OCI-LY1 (cell line): ENCODE measurements around the gene AICDA.

Experiments
- H2AFZ ChIP-seq: fragments of 200-600 bp; sonication (generic), shearing (Covaris generic); 2 replicates; pipeline ENCODE4 v1.6.0; 2014; ENCODE audit warnings: antibody characterized with exemption, mild to moderate bottlenecking, low read length
- H3F3A ChIP-seq: fragments of 200-600 bp; sonication (generic), shearing (Covaris generic); 2 replicates; pipeline ENCODE4 v1.6.0; 2014; ENCODE audit warnings: mild to moderate bottlenecking, antibody characterized with exemption, low read length, moderate library complexity; ENCODE audit not compliant: insufficient read depth
- H3K27ac ChIP-seq: fragments of 200-600 bp; sonication (generic); 2 replicates; pipeline ENCODE4 v1.5.1; 2014; ENCODE audit warnings: low read length, mixed run types, mild to moderate bottlenecking, low read depth; ENCODE audit not compliant: poor library complexity, severe bottlenecking
- H3K27me3 ChIP-seq: fragments of 200-600 bp; sonication (generic); 2 replicates; pipeline ENCODE4 v1.6.0; 2014; ENCODE audit warnings: antibody characterized with exemption, mild to moderate bottlenecking, low read length, moderate library complexity; ENCODE audit not compliant: insufficient read depth
- H3K36me3 ChIP-seq: fragments of 200-600 bp; sonication (generic); 2 replicates; pipeline ENCODE4 v1.6.1; 2014; ENCODE audit warnings: mild to moderate bottlenecking, antibody characterized with exemption, low read length, moderate library complexity, mixed read lengths; ENCODE audit not compliant: insufficient read depth
- H3K4me1 ChIP-seq: fragments of 200-600 bp; sonication (generic); 2 replicates; pipeline ENCODE4 v1.5.1; 2014; ENCODE audit warnings: mild to moderate bottlenecking, low read length, moderate library complexity; ENCODE audit not compliant: insufficient read depth, severe bottlenecking
- H3K4me2 ChIP-seq: fragments of 200-600 bp; sonication (generic), shearing (Covaris generic); 2 replicates; pipeline ENCODE4 v1.6.1; 2014; ENCODE audit warnings: low read length
- H3K4me3 ChIP-seq: fragments of 200-600 bp; sonication (generic); 2 replicates; pipeline ENCODE4 v1.5.1; 2014; ENCODE audit warnings: low read length, low read depth, mild to moderate bottlenecking, mixed read lengths; ENCODE audit not compliant: poor library complexity, severe bottlenecking
- H3K79me2 ChIP-seq: fragments of 200-600 bp; shearing (Covaris generic); 2 replicates; pipeline ENCODE4 v1.6.1; 2016; ENCODE audit warnings: mixed run types, low read length, mixed read lengths; ENCODE audit not compliant: insufficient read depth
- H3K9ac ChIP-seq: fragments of 200-600 bp; sonication (generic), shearing (Covaris generic); 2 replicates; pipeline ENCODE4 v1.6.1; 2014; ENCODE audit warnings: mild to moderate bottlenecking, low read length, mixed read lengths
- H3K9me2 ChIP-seq: fragments of 200-600 bp; sonication (generic), shearing (Covaris generic); 2 replicates; pipeline ENCODE4 v1.6.1; 2014; ENCODE audit warnings: low read depth, mild to moderate bottlenecking, low read length, mixed read lengths
- H3K9me3 ChIP-seq: fragments of 200-600 bp; shearing (Covaris generic); 2 replicates; pipeline ENCODE4 v1.6.1; 2014; ENCODE audit warnings: low read length, mixed read lengths
- H4K20me1 ChIP-seq: fragments of 200-600 bp; sonication (generic), shearing (Covaris generic); 2 replicates; pipeline ENCODE4 v1.6.0; 2016; ENCODE audit warnings: mild to moderate bottlenecking, low read length; ENCODE audit not compliant: insufficient read depth
- EZH2 ChIP-seq: fragments of 200-600 bp; sonication (generic), shearing (Covaris generic); IDR thresholded peaks from 2 replicates; pipeline ENCODE4 v1.8.0; 2017; ENCODE audit warnings: borderline replicate concordance, mixed run types, mild to moderate bottlenecking, antibody characterized with exemption, low read length, moderate library complexity, mixed read lengths
- TF ChIP-seq, protein P1 (sequence below): fragments of 200-600 bp; sonication (generic), shearing (Covaris generic); IDR thresholded peaks from 2 replicates; pipeline ENCODE4 v1.5.1; 2017; ENCODE audit warnings: mild to moderate bottlenecking, antibody characterized with exemption, low read length, moderate library complexity, mixed read lengths

The AICDA gene

DNA sequence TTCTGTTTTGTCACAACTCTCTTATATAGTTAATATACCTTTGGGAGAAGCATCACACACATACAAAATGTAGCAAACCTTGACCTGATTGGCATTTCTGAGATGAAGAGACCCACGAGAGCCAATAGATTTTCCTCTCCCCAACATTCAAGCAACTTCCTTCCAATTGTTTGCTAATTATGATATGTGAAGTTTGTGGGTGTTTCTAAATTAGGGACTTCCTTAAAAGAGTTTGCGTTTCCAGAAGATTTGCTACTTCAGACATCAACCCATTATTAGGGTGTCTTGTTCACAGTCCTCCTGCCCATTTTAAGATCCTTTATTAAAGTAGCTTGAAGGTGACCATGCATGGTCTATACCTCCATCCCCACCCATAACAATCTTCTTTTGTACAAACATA, 9.4 kb downstream of the AICDA start:
- H3K4me2 ChIP-seq, result no peak overlapping the region
- H3K4me1 ChIP-seq, result peaks cover 39% of the 10 kb centered on the region
- H3K9me3 ChIP-seq, result no peaks in the 10 kb centered on the region
- no peak overlapping the region for H3K9ac ChIP-seq
- peaks cover 47% of the 10 kb centered on the region for H3K36me3 ChIP-seq
- H3F3A ChIP-seq, result peaks cover 5% of the 10 kb centered on the region; the same call in 1 of the 2 replicates
- no peak overlapping the region for H3K4me3 ChIP-seq
- no peaks in the 10 kb centered on the region for H3K27me3 ChIP-seq
- H3K27ac ChIP-seq, result peak overlapping the region; percentile 51
- no peaks in the 10 kb centered on the region for H3K9me2 ChIP-seq
- H4K20me1 ChIP-seq, result no peaks in the 10 kb centered on the region
- TF ChIP-seq, protein P1, sequence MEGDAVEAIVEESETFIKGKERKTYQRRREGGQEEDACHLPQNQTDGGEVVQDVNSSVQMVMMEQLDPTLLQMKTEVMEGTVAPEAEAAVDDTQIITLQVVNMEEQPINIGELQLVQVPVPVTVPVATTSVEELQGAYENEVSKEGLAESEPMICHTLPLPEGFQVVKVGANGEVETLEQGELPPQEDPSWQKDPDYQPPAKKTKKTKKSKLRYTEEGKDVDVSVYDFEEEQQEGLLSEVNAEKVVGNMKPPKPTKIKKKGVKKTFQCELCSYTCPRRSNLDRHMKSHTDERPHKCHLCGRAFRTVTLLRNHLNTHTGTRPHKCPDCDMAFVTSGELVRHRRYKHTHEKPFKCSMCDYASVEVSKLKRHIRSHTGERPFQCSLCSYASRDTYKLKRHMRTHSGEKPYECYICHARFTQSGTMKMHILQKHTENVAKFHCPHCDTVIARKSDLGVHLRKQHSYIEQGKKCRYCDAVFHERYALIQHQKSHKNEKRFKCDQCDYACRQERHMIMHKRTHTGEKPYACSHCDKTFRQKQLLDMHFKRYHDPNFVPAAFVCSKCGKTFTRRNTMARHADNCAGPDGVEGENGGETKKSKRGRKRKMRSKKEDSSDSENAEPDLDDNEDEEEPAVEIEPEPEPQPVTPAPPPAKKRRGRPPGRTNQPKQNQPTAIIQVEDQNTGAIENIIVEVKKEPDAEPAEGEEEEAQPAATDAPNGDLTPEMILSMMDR, result no peak
- TF ChIP-seq EZH2, result no peak
- no peak overlapping the region for H2AFZ ChIP-seq
- H3K79me2 ChIP-seq, result no peaks in the 10 kb centered on the region

DNA sequence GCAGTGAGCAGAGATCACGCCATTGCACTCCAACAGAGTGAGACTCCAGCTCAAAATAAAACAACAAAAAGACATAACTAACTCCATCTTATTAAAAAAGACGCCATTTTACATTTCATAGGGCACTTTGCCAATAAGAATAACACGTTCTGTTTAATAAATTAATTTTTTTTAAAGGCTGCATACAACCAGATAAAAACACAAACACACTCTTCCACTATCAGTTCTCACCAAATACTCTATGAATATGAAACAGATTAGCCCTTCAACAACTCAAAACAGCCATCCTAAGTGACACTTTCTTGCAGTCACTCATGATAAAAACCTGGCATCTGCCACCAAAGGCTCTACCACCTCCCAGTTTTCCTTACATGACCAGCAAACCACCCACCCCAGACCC, 16.1 kb downstream of the AICDA start:
- Histone ChIP-seq H4K20me1 (no peaks in the 10 kb centered on the region), H3K27me3 (no peaks in the 10 kb centered on the region), H3K27ac (no peak overlapping the region), H3K4me2 (no peak overlapping the region), H3K79me2 (no peaks in the 10 kb centered on the region), H3F3A (peaks cover 2% of the 10 kb centered on the region; the same call in 1 of the 2 replicates), H3K4me1 (peaks cover 37% of the 10 kb centered on the region), H3K36me3 (no peaks in the 10 kb centered on the region), H3K9ac (no peak overlapping the region), H2AFZ (peak overlapping the region; percentile 25; the same call in 1 of the 2 replicates), H3K4me3 (no peak overlapping the region), H3K9me2 (no peaks in the 10 kb centered on the region), H3K9me3 (no peaks in the 10 kb centered on the region)
- TF ChIP-seq EZH2, result no peak
- TF ChIP-seq, protein P1, result no peak

DNA sequence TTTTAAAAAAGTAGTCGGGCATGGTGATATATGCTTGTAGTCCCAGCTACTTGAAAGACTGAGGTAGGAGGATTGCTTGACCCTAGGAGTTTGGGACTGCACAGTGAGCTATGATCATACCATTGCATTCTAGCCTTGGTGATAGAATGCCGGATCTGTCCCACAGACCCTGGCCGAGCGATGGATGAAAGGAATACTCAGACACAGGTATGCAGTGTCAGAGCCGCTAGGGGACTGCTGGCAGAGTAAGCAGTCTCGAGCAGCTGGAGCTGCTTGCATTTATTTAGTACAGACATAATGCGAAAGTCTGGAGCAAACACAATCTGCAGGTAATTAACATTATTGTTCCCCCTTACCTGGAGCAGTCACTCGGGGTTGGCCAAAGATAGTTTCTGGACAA, 18.6 kb downstream of the AICDA start:
- H3K4me2 ChIP-seq, result peak overlapping the region; percentile 17; the same call in 1 of the 2 replicates
- no peaks in the 10 kb centered on the region for H4K20me1 ChIP-seq
- no peaks in the 10 kb centered on the region for H3K27me3 ChIP-seq
- no peaks in the 10 kb centered on the region for H3K79me2 ChIP-seq
- H3K9me2 ChIP-seq, result no peaks in the 10 kb centered on the region
- no peaks in the 10 kb centered on the region for H3K9me3 ChIP-seq
- peaks cover 40% of the 10 kb centered on the region for H3K4me1 ChIP-seq
- H3K4me3 ChIP-seq, result no peak overlapping the region
- H3K27ac ChIP-seq, result peak overlapping the region; percentile 55
- no peak overlapping the region for H3K9ac ChIP-seq
- TF ChIP-seq EZH2, result no peak
- TF ChIP-seq, protein P1, result peak; percentile 31
- H3K36me3 ChIP-seq, result no peaks in the 10 kb centered on the region
- H3F3A ChIP-seq, result 0 out of 2 replicates have a peak, but pooled peaks cover 2% of the 10 kb centered on the region
- no peak overlapping the region; the same call in 1 of the 2 replicates for H2AFZ ChIP-seq
